Bone marrow (tissue), 2 donors: Measurements from ENCODE around the gene KBTBD2.
"Not testable (repeated sequence)": the region's sequence is repeated elsewhere in the genome, so short reads cannot be mapped to it uniquely, and the experiment has no call there.

Experiments used
- DNase-seq, 2 donors: peaks; one replicate each; lab custom pipeline; 2025; lab: John Stamatoyannopoulos, UW

The KBTBD2 gene

GRCh38 chr7:32855837-32856775 lies 35.5 kb downstream of the KBTBD2 start:
- DNase-seq, result not testable (repeated sequence)

- DNase-seq, result not testable (repeated sequence)
These were observed 40.9 kb downstream of the KBTBD2 start for GRCh38 chr7:32850654-32851053.

GRCh38 chr7:32848655-32849054 lies 42.9 kb downstream of the KBTBD2 start:
- DNase-seq, result not testable (repeated sequence)

- peak; percentile 52 to 71 for DNase-seq
These were observed 44.8 kb downstream of the KBTBD2 start for GRCh38 chr7:32846630-32847225.

GRCh38 chr7:32844748-32845147 lies 46.8 kb downstream of the KBTBD2 start:
- DNase-seq, result not testable (repeated sequence)

GRCh38 chr7:32843763-32844162 lies 47.8 kb downstream of the KBTBD2 start:
- not testable (repeated sequence) for DNase-seq

- not testable (repeated sequence) for DNase-seq
These were observed 51.7 kb downstream of the KBTBD2 start for GRCh38 chr7:32839846-32840245.

GRCh38 chr7:32828996-32829752 lies 62.4 kb downstream of the KBTBD2 start:
- DNase-seq, result not testable (repeated sequence)
